HG02973 (cell line): Measurements from ENCODE around the gene STRN3.

Experiments
- ATAC-seq: cut with Tn5 transposase; IDR thresholded peaks from one replicate; pipeline ENCODE4 v1.9.1; 2021; ENCODE audit warnings: moderate library complexity; ENCODE audit not compliant: unreplicated experiment

Gene STRN3

DNA sequence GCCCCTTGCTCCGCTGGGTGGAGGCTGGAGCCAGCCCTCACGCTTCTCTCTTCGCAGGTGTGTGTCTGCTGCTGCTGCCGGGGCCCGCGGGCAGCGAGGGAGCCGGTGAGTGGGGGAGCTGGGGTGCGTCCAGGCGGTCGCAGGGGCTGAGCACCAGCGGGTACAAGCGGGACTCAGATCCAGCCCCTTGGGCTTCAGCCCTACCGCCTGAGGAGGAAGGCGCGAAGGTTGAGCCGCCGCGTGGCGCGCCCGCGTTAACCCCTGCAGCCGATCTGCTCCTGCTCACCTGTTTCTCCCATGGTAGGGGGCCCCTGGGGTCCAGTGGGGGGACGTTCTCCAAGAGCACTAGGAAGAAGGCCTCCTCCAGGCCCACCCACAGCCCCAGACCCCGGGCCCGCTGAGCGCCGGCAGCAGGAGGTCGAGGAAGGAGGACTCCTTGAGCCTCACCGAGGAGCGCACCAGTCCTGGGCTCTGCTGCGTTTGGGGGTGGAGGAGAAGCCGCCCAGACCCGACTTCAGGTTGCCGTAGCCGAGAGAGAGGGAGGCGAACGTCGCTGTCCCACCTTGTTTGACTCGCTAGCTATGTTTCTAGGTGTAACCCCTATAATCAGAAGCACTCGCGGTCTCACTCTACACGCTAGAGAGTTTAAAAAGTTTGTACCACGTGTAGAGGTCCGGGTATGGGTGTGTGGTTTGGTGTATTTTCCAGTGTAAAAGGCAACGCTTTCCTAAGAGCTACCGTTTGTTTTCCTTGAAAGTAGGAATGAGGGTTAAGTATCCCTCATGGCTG is 151.0 kb downstream of the STRN3 start:
- ATAC-seq, result peak; percentile 22

DNA sequence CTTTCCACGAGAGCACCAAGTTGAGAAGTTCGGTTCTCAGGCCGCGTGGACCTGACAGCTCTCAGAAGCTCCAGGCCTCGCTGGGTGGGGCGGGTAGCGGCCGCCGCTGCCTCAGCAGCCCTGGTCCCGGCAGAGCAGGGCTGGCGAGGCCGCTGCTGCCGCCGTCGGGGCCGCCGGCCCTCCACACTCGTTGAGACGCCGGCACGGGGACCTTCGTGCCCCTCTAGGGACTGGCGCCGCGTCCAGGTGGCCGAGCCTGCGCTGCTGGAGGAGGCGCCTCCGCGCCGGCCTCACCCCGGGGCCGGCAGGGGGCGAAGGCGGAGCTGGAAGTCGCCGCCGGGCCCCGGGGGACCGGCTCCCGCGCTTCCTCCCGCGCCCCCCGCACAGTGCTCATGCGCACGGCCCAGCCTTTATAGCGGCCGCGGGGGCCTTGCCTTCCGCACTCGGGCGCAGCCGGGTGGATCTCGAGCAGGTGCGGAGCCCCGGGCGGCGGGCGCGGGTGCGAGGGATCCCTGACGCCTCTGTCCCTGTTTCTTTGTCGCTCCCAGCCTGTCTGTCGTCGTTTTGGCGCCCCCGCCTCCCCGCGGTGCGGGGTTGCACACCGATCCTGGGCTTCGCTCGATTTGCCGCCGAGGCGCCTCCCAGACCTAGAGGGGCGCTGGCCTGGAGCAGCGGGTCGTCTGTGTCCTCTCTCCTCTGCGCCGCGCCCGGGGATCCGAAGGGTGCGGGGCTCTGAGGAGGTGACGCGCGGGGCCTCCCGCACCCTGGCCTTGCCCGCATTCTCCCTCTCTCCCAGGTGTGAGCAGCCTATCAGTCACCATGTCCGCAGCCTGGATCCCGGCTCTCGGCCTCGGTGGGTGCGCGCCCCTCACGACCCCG is 151.8 kb downstream of the STRN3 start, which contains the start of gene COCH:
Gene COCH (plus strand): TSS at position 440 of the 879 bp plus-strand sequence. CDS start 380 bp downstream, at position 820.
- ATAC-seq, result peak; percentile 73

DNA sequence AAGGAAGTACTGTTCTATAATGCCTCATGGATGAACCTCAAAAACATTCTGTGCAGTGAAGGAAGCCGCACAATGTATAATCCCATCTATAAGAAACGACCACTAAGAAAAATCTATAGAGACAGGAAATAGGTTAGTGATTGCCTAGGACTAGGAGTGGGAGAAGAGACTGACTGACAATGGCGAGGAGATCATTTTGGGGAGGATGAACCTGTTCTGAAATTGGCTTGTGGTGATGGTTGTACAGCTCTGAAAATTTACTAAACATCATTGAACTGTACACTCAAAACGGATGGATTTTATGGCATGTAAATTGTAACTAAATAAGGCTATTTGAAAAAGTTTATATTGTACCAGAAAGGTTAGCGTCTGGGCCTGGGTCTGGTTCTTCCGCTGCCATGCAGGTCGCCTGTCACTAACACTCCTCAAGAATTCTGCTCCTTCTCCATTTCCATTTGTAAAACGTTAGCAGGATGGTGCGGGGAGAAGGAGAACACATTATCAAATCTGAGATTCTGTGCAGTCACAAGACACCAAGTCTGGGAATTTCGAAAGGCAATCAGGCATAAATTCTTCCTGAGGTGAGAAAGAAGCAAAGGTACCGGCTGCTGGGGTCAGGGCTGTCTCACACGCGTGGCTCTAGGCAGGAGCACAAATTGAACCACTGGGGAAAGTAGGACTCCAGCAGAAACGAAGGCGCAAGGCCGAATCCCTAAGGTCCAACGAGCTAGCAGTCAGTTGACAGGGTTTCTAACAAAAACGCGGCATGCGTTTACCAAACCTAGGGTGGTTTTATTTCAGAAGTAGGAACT is 152.7 kb downstream of the STRN3 start:
- no peak for ATAC-seq

DNA sequence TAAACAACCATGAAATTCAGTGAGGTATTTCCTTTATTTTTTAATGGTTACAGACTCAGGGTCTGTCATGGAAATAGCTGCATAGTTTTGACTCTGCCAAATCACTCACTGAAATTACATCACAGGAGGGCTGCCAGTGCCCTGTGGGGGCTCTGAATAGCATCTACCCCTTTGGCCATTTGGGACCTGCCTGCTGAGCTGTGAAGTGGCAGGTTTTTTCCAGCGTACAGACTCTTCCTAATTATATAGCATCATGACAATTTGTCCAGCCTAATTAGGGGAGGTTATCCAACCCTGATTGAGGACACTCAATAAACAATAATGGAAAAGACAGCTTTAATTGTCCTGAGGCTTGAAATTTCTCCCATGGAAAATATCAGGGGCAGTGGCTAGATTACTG is 153.6 kb downstream of the STRN3 start:
- no peak for ATAC-seq

DNA sequence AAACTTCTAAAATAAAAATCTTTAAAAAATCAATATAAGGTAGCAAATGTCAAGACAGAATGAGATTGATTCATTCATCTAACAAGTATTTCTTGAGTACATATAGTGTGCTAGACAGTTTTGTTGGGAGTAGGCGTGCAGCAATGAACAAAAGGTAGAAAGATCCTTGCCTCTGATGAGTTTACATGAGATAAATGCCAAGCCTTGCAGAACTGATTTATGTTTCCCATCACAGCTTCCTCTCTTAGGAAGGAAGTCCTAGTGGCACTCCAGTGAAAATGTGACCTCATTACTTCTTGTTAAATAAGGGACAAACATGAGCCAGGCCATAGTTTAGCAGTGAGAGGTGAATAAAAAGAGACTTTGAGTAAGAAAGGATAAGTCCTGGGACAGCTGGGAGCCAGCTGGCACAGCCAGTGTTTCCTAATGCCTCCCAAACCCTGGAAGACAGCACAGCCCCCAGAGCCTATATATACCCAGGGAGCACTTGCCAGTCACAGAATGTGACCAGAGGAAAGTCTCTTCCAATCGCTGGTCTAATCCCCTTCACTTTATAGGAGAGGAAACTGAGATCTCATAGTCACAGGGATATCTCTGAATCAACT is 156.5 kb downstream of the STRN3 start:
- ATAC-seq, result no peak

DNA sequence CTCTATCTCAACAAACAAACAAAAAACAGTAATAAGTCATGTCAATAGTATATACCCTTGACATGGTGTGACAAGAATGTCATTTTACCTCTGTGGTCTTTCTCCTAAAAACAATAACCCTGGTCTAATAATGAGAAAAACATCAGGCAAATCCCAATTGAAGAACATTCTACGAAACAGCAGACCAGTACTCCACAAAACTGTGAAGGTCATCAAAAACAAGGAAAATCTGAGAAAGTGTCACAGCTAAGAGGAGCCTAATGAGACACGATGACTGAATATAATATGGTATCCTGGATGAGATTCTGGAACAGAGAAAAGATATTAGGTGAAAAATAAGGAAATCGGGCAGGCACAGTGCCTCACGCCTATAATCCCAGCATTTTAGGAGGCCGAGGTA is 157.4 kb downstream of the STRN3 start:
- ATAC-seq, result no peak

DNA sequence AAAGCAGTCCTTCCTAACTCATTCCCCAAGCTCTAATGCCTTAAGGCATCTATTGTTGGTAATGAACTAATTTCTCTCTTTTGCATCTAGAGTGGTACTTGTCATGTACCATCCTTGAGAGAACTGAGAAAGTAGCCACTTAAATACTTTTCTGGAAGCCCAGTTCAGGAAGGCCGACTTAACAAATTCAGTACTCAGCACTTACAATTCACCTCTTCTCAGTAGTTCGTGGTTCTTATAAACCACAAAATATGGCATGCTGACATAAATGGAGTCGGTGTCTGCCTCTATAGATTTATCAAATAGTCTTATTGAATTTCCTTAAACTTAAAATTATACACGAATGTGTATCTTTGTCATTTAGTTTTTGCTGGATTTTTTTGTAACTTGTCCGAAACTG is 161.2 kb downstream of the STRN3 start:
- ATAC-seq, result no peak

DNA sequence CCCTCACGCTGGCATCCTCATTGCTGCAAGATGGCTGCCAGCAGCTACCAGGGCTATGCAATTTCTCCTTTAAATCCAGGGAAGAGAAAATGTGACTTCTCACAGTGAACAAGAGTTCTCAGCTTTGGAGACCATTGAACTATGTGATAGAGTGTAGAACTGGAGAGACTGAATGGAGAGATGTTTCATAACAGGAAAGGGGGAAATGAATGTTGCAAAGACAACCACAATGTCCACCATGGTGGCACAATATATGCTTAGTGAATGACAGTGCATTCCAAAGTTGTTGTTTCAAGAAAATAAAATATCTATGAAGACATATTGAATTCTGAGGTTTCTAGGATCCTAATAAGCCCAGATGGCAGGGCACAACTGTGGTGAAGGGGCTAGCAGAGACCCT is 165.0 kb downstream of the STRN3 start:
- no peak for ATAC-seq

DNA sequence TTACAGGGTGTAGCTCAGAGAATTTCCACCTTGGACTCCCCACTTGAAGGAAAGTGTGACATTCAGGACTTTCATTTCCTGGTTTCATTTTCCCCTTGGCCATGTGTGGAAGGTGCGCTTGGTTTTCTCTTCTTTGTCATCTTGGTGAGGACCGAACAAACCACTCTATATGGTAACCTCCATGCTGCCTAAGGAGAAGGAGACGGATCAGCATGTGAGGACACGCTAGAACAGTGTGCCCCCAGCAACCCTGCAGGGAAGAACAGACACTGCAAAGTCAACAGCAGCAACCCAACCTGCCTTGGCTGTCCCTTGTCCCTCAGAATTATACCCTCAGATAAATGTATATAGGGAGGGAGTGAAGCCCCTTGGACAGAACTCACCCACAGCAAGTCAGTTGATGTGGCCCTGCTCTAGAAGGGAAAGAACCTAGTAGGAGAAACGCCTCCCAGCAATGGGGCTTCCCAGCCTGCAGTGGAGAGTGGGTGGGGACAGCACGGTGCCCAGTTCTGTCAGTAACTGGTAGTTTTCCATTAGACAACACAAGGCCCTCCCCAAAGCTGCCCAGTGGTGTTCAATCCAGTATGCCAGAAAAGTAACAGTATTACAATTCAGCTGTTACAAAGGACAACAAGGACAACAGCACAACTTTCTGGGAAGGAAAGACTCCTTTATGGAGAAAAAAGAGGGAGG is 170.7 kb downstream of the STRN3 start:
- ATAC-seq, result peak; percentile 55

DNA sequence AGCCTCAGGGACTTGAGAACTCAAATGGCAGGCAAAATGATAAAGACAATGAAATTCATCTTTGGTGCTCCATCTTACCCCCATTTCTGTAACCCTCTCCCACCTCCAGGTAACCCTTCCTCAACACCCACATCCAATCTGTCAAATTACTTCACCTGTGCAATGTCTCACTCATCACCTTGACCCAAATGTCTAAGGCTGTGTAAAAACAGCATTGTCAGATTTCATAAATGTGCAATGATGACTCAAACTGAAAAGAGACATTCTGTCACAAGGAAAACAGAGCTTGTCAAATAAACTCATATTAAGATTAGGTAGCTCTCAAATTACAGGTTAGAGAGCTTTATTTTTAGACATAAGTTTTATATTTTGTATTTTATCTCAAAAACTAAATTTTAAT is 171.7 kb downstream of the STRN3 start:
- ATAC-seq, result peak; percentile 45

DNA sequence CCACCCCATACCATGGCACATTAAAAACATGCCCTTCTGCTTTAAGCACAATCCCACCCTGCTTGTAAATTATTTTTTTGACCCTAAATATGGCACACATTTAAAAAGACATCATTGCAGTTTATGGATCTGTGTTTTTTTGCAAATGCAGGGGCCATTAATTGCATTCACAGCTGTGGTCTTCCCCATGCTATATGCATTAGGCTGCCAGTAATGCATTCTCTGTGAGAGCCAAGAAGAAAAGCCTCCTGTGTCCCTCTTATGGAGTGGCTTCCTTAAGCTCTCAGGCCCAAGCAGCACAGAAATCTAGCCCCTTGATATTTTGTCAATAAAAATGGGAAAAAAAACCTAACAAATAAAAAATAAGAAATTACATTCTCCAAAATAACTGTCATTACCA is 172.2 kb downstream of the STRN3 start:
- ATAC-seq, result no peak

DNA sequence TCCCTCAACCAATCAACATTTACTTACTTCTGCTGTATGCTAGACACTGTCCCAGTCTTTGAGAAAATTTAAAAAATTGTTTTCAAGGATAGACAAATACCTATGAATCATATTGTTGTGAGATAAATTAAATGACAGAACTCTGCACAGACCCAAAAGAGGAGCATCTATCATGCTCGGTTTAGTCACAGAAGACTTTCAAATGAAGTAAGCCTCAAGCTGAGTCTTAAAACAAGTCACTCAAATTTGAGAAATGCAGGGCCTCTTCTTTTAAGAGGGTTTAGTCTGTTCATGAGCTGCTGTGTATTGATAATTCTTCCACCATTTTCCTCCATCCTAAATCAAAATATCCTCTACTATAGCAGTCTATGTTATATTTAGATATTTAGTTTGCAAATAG is 176.2 kb downstream of the STRN3 start:
- ATAC-seq, result no peak

DNA sequence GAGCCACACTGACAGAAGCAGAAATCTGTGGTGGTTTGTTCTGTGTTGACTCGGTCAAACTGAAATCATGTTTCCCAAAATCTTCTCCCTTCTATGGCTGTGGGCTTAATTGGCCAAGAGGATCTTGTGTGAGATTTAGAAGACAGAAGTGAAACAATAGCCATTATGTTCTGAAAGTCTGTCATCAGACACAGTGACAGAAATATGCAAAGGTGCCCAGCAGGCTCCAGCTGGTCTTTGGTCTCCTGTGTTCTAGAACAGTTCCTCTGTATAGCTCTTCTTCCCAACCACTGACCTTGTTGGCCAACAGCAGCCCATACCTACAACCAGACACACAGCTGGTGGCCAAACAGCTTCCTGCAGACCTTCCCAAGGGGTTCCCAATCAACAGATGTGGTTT is 176.8 kb downstream of the STRN3 start:
- ATAC-seq, result peak; percentile 88

DNA sequence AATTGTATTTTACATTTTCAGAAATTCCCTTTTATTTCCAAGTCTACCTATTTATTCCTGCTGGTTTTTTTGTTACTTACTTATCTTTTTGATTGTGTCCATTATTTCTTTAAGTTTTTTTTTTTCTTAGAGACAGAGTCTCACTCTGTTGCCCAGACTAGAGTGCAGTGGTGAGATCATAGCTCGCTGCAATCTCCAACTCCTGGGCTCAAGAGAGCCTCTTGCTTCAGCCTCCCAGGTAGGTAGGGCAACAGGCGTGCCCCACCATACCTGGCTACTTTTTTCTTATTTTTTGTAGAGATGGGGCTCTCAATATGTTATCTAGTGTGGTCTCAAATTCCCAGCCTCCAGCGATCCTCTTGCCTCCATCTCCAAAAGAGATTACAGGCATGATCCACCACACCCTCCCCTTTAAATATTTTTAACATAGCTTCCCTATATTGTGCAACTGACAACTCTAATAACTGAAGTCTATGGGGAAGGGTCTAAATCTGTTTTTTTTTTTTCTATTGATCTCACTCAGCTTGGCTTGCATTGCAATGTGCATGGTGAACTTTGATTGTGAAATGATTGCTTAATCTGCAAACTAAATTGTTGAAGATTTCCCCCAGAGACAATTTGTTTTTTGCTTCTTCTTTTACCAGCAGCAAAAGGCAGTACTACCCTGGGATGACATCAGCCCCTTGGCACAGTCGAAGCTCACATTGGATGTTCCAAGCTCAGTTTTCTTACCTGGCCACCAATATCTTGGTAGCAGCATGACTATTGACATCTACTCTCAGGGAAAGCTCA is 177.5 kb downstream of the STRN3 start:
- no peak for ATAC-seq
